ENCODE results near the gene ESR1. TPM values are rescaled to one million over a fixed set of nuclear protein-coding genes. Genes with fewer than 3 reads are reported as not detected.

Gene ESR1
- total and polyA plus RNA-seq, 12 donors = 0.09 to 1.9 (median 1.2) TPM

DNA sequence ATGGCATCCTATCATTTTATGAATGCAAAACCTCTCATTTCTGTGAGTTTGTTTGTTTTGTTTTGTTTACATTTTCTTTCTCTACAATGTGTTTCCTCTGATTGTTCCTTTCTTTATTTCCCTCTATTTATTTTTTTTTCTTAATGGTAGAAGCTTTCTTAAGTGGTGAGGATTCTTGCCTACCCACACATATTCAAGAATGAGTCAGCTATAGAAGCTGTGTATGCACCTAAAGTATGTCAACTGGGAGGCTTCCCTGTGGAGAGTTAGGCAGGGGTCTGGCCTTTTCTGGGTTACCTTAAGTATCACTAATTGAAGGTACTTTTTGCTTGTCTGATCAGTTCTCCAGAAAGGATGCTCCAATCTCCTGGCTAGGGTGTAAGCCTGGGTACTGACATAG is 354.0 kb downstream of the ESR1 start:
- peak overlapping the region in 1 of 10 donors; percentile 6 for H3K27ac ChIP-seq
- no peaks in the 10 kb centered on the region for H3K9me3 ChIP-seq
- peaks cover 0 to 98% (median 21%) of the 10 kb centered on the region in 9 donors for H3K36me3 ChIP-seq
- peaks cover 0 to 5% (median 0%) of the 10 kb centered on the region in 9 donors for H3K4me1 ChIP-seq
- intact Hi-C loops (cut with DNase I) = loop anchor here in 1 of 10 donors (10.0 kb wide), 1 partner anchor 113 kb away; no protein-coding TSS in a partner anchor
- DNase-seq (no peak), ATAC-seq (no peak)
- no peaks in the 10 kb centered on the region for H3K27me3 ChIP-seq
- TF ChIP-seq, protein P1, sequence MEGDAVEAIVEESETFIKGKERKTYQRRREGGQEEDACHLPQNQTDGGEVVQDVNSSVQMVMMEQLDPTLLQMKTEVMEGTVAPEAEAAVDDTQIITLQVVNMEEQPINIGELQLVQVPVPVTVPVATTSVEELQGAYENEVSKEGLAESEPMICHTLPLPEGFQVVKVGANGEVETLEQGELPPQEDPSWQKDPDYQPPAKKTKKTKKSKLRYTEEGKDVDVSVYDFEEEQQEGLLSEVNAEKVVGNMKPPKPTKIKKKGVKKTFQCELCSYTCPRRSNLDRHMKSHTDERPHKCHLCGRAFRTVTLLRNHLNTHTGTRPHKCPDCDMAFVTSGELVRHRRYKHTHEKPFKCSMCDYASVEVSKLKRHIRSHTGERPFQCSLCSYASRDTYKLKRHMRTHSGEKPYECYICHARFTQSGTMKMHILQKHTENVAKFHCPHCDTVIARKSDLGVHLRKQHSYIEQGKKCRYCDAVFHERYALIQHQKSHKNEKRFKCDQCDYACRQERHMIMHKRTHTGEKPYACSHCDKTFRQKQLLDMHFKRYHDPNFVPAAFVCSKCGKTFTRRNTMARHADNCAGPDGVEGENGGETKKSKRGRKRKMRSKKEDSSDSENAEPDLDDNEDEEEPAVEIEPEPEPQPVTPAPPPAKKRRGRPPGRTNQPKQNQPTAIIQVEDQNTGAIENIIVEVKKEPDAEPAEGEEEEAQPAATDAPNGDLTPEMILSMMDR (IDR thresholded peaks at IDR 0.05) = no peak
- no peak overlapping the region for H3K4me3 ChIP-seq

DNA sequence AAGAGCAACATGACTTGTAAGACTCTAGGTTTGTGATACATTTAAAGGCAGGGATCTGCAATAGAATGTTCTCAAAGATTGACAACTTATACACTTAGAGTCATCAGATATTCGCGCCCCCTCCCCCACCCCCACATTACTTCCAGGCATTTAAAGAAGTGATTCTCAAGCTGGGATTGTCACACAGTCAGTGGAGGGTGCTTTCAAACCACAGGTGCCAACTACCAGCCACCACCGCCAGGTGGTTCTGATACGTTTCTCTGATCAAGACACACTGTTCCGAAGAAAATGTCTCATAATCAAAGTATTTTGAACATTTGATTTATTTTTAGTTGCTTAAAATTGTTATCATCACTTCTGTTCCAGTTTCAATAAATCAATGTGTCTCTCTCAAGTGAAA is 357.5 kb downstream of the ESR1 start:
- intact Hi-C loops (cut with DNase I) = loop anchor here in 1 of 10 donors (10.0 kb wide), 1 partner anchor 110 kb away; no protein-coding TSS in a partner anchor
- 69 to 78% methylated on average over 5 of the region's 5 CpGs for WGBS, 2 donors
- Histone ChIP-seq H3K9me3 (no peaks in the 10 kb centered on the region), H3K4me3 (peak overlapping the region in 3 of 10 donors; percentile 46 to 55 (median 50)), H3K27ac (peak overlapping the region in 3 of 10 donors; percentile 70 to 92 (median 90)), H3K4me1 (peaks cover 0 to 13% (median 4%) of the 10 kb centered on the region in 9 donors), H3K27me3 (no peaks in the 10 kb centered on the region), H3K36me3 (peaks cover 0 to 79% (median 14%) of the 10 kb centered on the region in 9 donors)
- ATAC-seq = no peak
- TF ChIP-seq, protein P1 (IDR thresholded peaks at IDR 0.05) = peak in 4 of 9 donors; percentile 17 to 33 (median 18)
- DNase-seq = no peak

DNA sequence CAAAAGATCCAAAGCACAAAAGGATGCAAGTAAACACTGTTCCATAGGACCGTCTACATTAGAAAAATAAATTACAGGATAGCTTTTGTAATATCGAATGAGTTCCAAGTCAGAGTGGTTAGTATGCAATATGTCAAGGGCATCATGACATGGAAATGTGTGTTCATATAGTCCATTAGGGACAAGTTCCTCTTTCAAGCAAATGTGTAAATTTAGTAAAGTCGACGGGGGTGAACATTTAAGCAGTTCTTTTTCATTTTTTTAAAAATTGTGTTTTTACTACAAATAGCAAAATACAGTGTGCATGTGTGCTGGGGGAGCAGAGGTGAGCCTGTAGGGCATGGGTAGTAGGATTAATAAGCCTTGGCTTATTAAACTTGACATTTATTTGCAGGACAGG is 359.0 kb downstream of the ESR1 start:
- peak overlapping the region in 9 of 10 donors; percentile 33 to 92 (median 85) for H3K27ac ChIP-seq
- no peaks in the 10 kb centered on the region for H3K27me3 ChIP-seq
- peaks cover 0 to 16% (median 5%) of the 10 kb centered on the region in 9 donors for H3K4me1 ChIP-seq
- WGBS, 2 donors = 41 to 59% methylated on average over 4 of the region's 4 CpGs
- intact Hi-C loops (cut with DNase I) = loop anchor here in 1 of 10 donors (10.0 kb wide), 1 partner anchor 108 kb away; no protein-coding TSS in a partner anchor
- DNase-seq (no peak), ATAC-seq (no peak)
- TF ChIP-seq, protein P1 (IDR thresholded peaks at IDR 0.05) = no peak
- H3K9me3 ChIP-seq = no peaks in the 10 kb centered on the region
- peaks cover 0 to 81% (median 14%) of the 10 kb centered on the region in 9 donors for H3K36me3 ChIP-seq
- H3K4me3 ChIP-seq = peak overlapping the region in 8 of 10 donors; percentile 1 to 55 (median 48)

GRCh38 chr6:152166897-152167296 is 359.4 kb downstream of the ESR1 start:
- ATAC-seq (peak in 5 of 8 donors; percentile 50 to 78 (median 66)), DNase-seq (no peak)
- no peaks in the 10 kb centered on the region for H3K27me3 ChIP-seq
- peaks cover 0 to 81% (median 12%) of the 10 kb centered on the region in 9 donors for H3K36me3 ChIP-seq
- intact Hi-C loops (cut with DNase I) = loop anchor here in 1 of 10 donors (10.0 kb wide), 1 partner anchor 108 kb away; no protein-coding TSS in a partner anchor
- no peaks in the 10 kb centered on the region for H3K9me3 ChIP-seq
- H3K4me1 ChIP-seq = peaks cover 0 to 19% (median 5%) of the 10 kb centered on the region in 9 donors
- peak overlapping the region in 9 of 10 donors; percentile 5 to 92 (median 85) for H3K27ac ChIP-seq
- TF ChIP-seq, protein P1 (IDR thresholded peaks at IDR 0.05) = no peak
- WGBS, 2 donors = 37 to 49% methylated on average over 5 of the region's 5 CpGs
- H3K4me3 ChIP-seq = peak overlapping the region in 9 of 10 donors; percentile 1 to 55 (median 46)

All from heart right ventricle (tissue), 16 donors.